H1 (cell line): ENCODE data around the gene KLHL26. TPM values are rescaled to one million over a fixed set of nuclear protein-coding genes. Genes with fewer than 3 reads are reported as not detected.

ENCODE experiments used
- CBX5 ChIP-seq: fragments of 300-800, 300-1000 bp; sonication (generic); IDR thresholded peaks from 2 replicates; pipeline ENCODE4 v1.7.1; 2016; ENCODE audit warnings: antibody characterized with exemption, low read length, low read depth
- JUND ChIP-seq: IDR thresholded peaks from 2 replicates; pipeline ENCODE4 v1.6.1; 2011; ENCODE audit warnings: mild to moderate bottlenecking, improper control_type of control experiment, low read length
- POLR2A ChIP-seq, 2 experiments: IDR thresholded peaks; 1 replicate in 1 of 2; 2 replicates in 1 of 2; pipeline ENCODE4 v1.6.1; 2011; ENCODE audit warnings: low read depth in 2 of 2, low read length in 2 of 2, mild to moderate bottlenecking in 2 of 2; ENCODE audit errors: control extremely low read depth in 1 of 2
- SIN3A ChIP-seq, 2 experiments: IDR thresholded peaks in 1 of 2; conservative IDR thresholded peaks in 1 of 2; 2 replicates each; pipeline ENCODE4 v1.6.1; 2011 to 2012; ENCODE audit warnings: low read length in 2 of 2, improper control_type of control experiment in 1 of 2, low read depth in 1 of 2, mild to moderate bottlenecking in 1 of 2
- SP1 ChIP-seq: IDR thresholded peaks from 2 replicates; pipeline ENCODE4 v1.6.1; 2011; ENCODE audit warnings: low read depth, low read length
- SP2 ChIP-seq: IDR thresholded peaks from 2 replicates; pipeline ENCODE4 v1.6.1; 2012; ENCODE audit warnings: mild to moderate bottlenecking, low read length, inconsistent platforms
- polyA plus RNA-seq, 7 experiments: library from polyadenylated mRNA; depleted of rRNA in 3 of 7; stranded (reverse) in 5 of 7; unstranded in 2 of 7; fragments of >200 nt in 5 of 7; fragments of 200-250 nt in 2 of 7; gene quantifications; 1 replicate in 5 of 7; 2 replicates in 1 of 7; 4 replicates in 1 of 7; pipeline versions ENCODE4 v1.2.1 to v1.2.3, GENCODE V29; 2011 to 2013; ENCODE audit warnings: missing spikeins in 2 of 7, mixed read lengths in 2 of 7
- total RNA-seq: library from RNA; stranded (reverse); fragmentation: NEBNext Ultra II Directional; extraction: Animal tissue kit (Norgen Biotek cat#: 25700); gene quantifications from 2 replicates; pipeline ENCODE4 v1.2.1, GENCODE V29; 2021

Gene KLHL26
- total and polyA plus RNA-seq, 2 of the 8 experiments (the other 6 are each of a cell fraction or from before 2014, with no cell fraction given), result 2.2 to 8.8 TPM

GRCh38 chr19:18653853-18654252 is 17.0 kb downstream of the KLHL26 start (continued):
- no peak for TF ChIP-seq JUND
- TF ChIP-seq SP1, result no peak
- no peak for TF ChIP-seq CBX5
- no peak for TF ChIP-seq POLR2A (IDR thresholded peaks at IDR 0.05; ENCODE audit: control extremely low read depth in 1 of 2, low read depth in 2 of 2, low read length in 2 of 2)
- no peak for TF ChIP-seq SP2
- no peak for TF ChIP-seq SIN3A (conservative IDR thresholded peaks at IDR 0.05 in 1 of 2, IDR thresholded peaks at IDR 0.05 in 1 of 2; ENCODE audit: low read depth in 1 of 2, low read length in 2 of 2)
